CD14-positive monocyte (primary cell): ENCODE data around the gene KIF26B. TPM values are rescaled to one million over a fixed set of nuclear protein-coding genes. Genes with fewer than 3 reads are reported as not detected.

Experiments
- DNase-seq, 3 donors: peaks; one replicate each; pipeline ENCODE4 v3.0.0-alpha.2; 2011 to 2022
- H2AFZ ChIP-seq: 2 replicates; pipeline ENCODE4 v1.6.0; 2012; ENCODE audit warnings: mild to moderate bottlenecking, low read depth, low read length, inconsistent platforms; ENCODE audit not compliant: insufficient read depth, poor library complexity, severe bottlenecking
- H3K27ac ChIP-seq, 2 donors: 1 replicate in 1 of 2; 2 replicates in 1 of 2; pipeline ENCODE4 v1.5.1; 2012 to 2013; ENCODE audit warnings: low read length in 2 of 2, control low read depth in 1 of 2, inconsistent platforms in 1 of 2, low read depth in 1 of 2, mild to moderate bottlenecking in 1 of 2
- H3K27me3 ChIP-seq, 2 donors: one replicate each; pipeline versions ENCODE4 v1.6.0 to v1.6.1; 2011 to 2013; ENCODE audit warnings: low read length in 2 of 2; ENCODE audit not compliant: control insufficient read depth in 2 of 2, insufficient read depth in 2 of 2
- H3K36me3 ChIP-seq, 2 donors: replicated peaks in 1 of 2; 1 replicate in 1 of 2; 2 replicates in 1 of 2; pipeline versions ENCODE4 v1.5.1 to v1.6.1; 2012 to 2013; ENCODE audit warnings: low read length in 2 of 2, control low read depth in 1 of 2, inconsistent platforms in 1 of 2, mild to moderate bottlenecking in 1 of 2; ENCODE audit not compliant: insufficient read depth in 2 of 2, control insufficient read depth in 1 of 2
- H3K4me1 ChIP-seq, 2 donors: 1 replicate in 1 of 2; 2 replicates in 1 of 2; pipeline versions ENCODE4 v1.5.1 to v1.6.1; 2012 to 2013; ENCODE audit warnings: low read length in 2 of 2, control low read depth in 1 of 2, inconsistent platforms in 1 of 2, mild to moderate bottlenecking in 1 of 2, moderate library complexity in 1 of 2; ENCODE audit not compliant: insufficient read depth in 2 of 2, control insufficient read depth in 1 of 2
- H3K4me2 ChIP-seq: replicated peaks from 2 replicates; pipeline ENCODE3; 2012; ENCODE audit warnings: low read length, moderate library complexity, mild to moderate bottlenecking; ENCODE audit not compliant: poor library complexity, severe bottlenecking; ENCODE audit errors: extremely low read depth
- H3K4me3 ChIP-seq, 3 experiments: fragments of 200-600 bp in 1 of 3; sonication (generic) in 1 of 3; replicated peaks in 1 of 3; 1 replicate in 2 of 3; 2 replicates in 1 of 3; pipeline ENCODE4 v1.5.1; 2011 to 2013; ENCODE audit warnings: low read length in 3 of 3, mild to moderate bottlenecking in 3 of 3, control low read depth in 2 of 3, low read depth in 2 of 3, inconsistent platforms in 1 of 3, moderate library complexity in 1 of 3
- H3K79me2 ChIP-seq: 2 replicates; pipeline ENCODE4 v1.6.0; 2012; ENCODE audit warnings: mild to moderate bottlenecking, control low read depth, inconsistent platforms, low read length, moderate library complexity; ENCODE audit not compliant: insufficient read depth
- H3K9ac ChIP-seq: 2 replicates; pipeline ENCODE4 v1.6.0; 2017; ENCODE audit warnings: low read length, mild to moderate bottlenecking; ENCODE audit not compliant: insufficient read depth, poor library complexity, severe bottlenecking
- H3K9me3 ChIP-seq, 2 donors: replicated peaks in 1 of 2; 1 replicate in 1 of 2; 2 replicates in 1 of 2; pipeline versions ENCODE4 v1.5.1 to v1.6.1; 2012 to 2013; ENCODE audit warnings: low read length in 2 of 2, control low read depth in 1 of 2; ENCODE audit not compliant: control insufficient read depth in 1 of 2, insufficient read depth in 1 of 2
- H4K20me1 ChIP-seq: 2 replicates; pipeline ENCODE4 v1.6.0; 2012; ENCODE audit warnings: mild to moderate bottlenecking, low read length, control low read depth, moderate library complexity; ENCODE audit not compliant: insufficient read depth
- H3K27ac Mint-ChIP-seq, 7 donors: one replicate each; pipeline ENCODE4 v1.8.0; 2020; ENCODE audit warnings: mild to moderate bottlenecking in 7 of 7, mixed read lengths in 7 of 7, moderate library complexity in 6 of 7, inconsistent platforms in 2 of 7
- H3K27me3 Mint-ChIP-seq, 3 donors: one replicate each; pipeline ENCODE4 v1.8.0; 2021 to 2022; ENCODE audit warnings: low read depth in 3 of 3, mild to moderate bottlenecking in 3 of 3, mixed read lengths in 3 of 3, moderate library complexity in 3 of 3, inconsistent platforms in 1 of 3
- H3K36me3 Mint-ChIP-seq, 2 donors: one replicate each; pipeline ENCODE4 v1.8.0; 2020; ENCODE audit warnings: mixed read lengths in 2 of 2, inconsistent platforms in 1 of 2, mild to moderate bottlenecking in 1 of 2
- H3K4me1 Mint-ChIP-seq: one replicate; pipeline ENCODE4 v1.8.0; 2020; ENCODE audit warnings: mild to moderate bottlenecking, mixed read lengths
- H3K4me3 Mint-ChIP-seq, 2 donors: one replicate each; pipeline ENCODE4 v1.8.0; 2020; ENCODE audit warnings: mild to moderate bottlenecking in 2 of 2, mixed read lengths in 2 of 2, moderate library complexity in 1 of 2
- H3K9me3 Mint-ChIP-seq, 7 donors: one replicate each; pipeline ENCODE4 v1.8.0; 2020 to 2022; ENCODE audit warnings: mixed read lengths in 7 of 7, mild to moderate bottlenecking in 6 of 7, moderate library complexity in 6 of 7, inconsistent platforms in 2 of 7
- CTCF ChIP-seq: fragments of 200-600 bp; IDR thresholded peaks from one replicate; pipeline ENCODE4 v1.8.0; 2022; ENCODE audit warnings: antibody characterized with exemption, mild to moderate bottlenecking
- WGBS: methylation state at CpG from one replicate; pipeline ENCODE4 v1.1.5; 2013; ENCODE audit warnings: missing lambda C conversion rate; ENCODE audit not compliant: insufficient coverage; 5-methylcytosine and 5-hydroxymethylcytosine counted together
- intact Hi-C, 2 donors: fragments of 100-400 bp; cut with micrococcal nuclease; formaldehyde crosslinking; loops; one replicate each; pipeline versions ENCODE4 v1.15.0 to v1.15.1; 2023
- polyA plus RNA-seq, 3 donors: library from polyadenylated mRNA; depleted of rRNA in 1 of 3; unstranded in 2 of 3; stranded (reverse) in 1 of 3; fragments of 300-500 nt in 2 of 3; fragments of >200 nt in 1 of 3; fragmentation: Illumina TruSeq in 2 of 3; gene quantifications; 1 replicate in 2 of 3; 2 replicates in 1 of 3; pipeline ENCODE4 v1.2.3, GENCODE V29; 2012 to 2021

Gene KIF26B
- polyA plus RNA-seq, 3 donors = 0.01 to 0.05 TPM; not detected in 1

- peaks cover 5 to 6% of the 10 kb centered on the region in 2 donors for H3K4me1 ChIP-seq
- no peak overlapping the region for H3K9ac ChIP-seq
- DNase-seq = no peak
- Mint-ChIP-seq H3K27ac (no peak overlapping the region), H3K4me3 (no peak overlapping the region), H3K4me1 (peaks cover 9% of the 10 kb centered on the region), H3K27me3 (peaks cover 2 to 22% (median 9%) of the 10 kb centered on the region in 3 donors), H3K9me3 (peaks cover 0 to 4% (median 0%) of the 10 kb centered on the region in 7 donors), H3K36me3 (peaks cover 0 to 5% of the 10 kb centered on the region in 2 donors)
- H2AFZ ChIP-seq = no peak overlapping the region
- H3K79me2 ChIP-seq = no peaks in the 10 kb centered on the region
- no peak overlapping the region for H3K4me2 ChIP-seq
- H3K27ac ChIP-seq = no peak overlapping the region
- no peaks in the 10 kb centered on the region for H3K36me3 ChIP-seq
- H4K20me1 ChIP-seq = no peaks in the 10 kb centered on the region
- 96% methylated on average over 7 of the region's 8 CpGs for WGBS
- peaks cover 0 to 6% of the 10 kb centered on the region in 2 donors for H3K27me3 ChIP-seq
- H3K9me3 ChIP-seq = no peaks in the 10 kb centered on the region
- no peak for TF ChIP-seq CTCF
- intact Hi-C loops = no loop called here
- H3K4me3 ChIP-seq = no peak overlapping the region
These were observed 538.5 kb downstream of the KIF26B start for GRCh38 chr1:245693116-245693793.

GRCh38 chr1:245693941-245694752, 539.4 kb downstream of the KIF26B start:
- peaks cover 0 to 5% of the 10 kb centered on the region in 2 donors for H3K36me3 Mint-ChIP-seq
- H3K9me3 Mint-ChIP-seq = peaks cover 0 to 5% (median 0%) of the 10 kb centered on the region in 7 donors
- Histone ChIP-seq H3K9ac (no peak overlapping the region), H3K9me3 (no peaks in the 10 kb centered on the region), H3K79me2 (no peaks in the 10 kb centered on the region), H4K20me1 (no peaks in the 10 kb centered on the region), H3K4me1 (peaks cover 5% of the 10 kb centered on the region in 2 donors), H3K27me3 (peaks cover 0 to 5% of the 10 kb centered on the region in 2 donors), H3K27ac (no peak overlapping the region), H3K4me3 (no peak overlapping the region), H3K4me2 (no peak overlapping the region), H3K36me3 (no peaks in the 10 kb centered on the region), H2AFZ (no peak overlapping the region)
- intact Hi-C loops = no loop called here
- TF ChIP-seq CTCF = no peak
- peaks cover 0 to 17% (median 8%) of the 10 kb centered on the region in 3 donors for H3K27me3 Mint-ChIP-seq
- no peak overlapping the region for H3K4me3 Mint-ChIP-seq
- DNase-seq = no peak
- H3K4me1 Mint-ChIP-seq = peaks cover 9% of the 10 kb centered on the region
- 95% methylated on average over 15 of the region's 19 CpGs for WGBS
- no peak overlapping the region for H3K27ac Mint-ChIP-seq
